Neutrophil (primary cell): ENCODE results near the gene KLHDC7B.

Experiments
- H3K27ac ChIP-seq: fragments of 200-600 bp; sonication (generic); 2 replicates; pipeline ENCODE4 v1.5.1; 2016; ENCODE audit warnings: mild to moderate bottlenecking, moderate library complexity
- H3K27me3 ChIP-seq: fragments of 200-600 bp; sonication (generic); 2 replicates; pipeline ENCODE4 v1.6.0; 2016; ENCODE audit warnings: mild to moderate bottlenecking
- H3K36me3 ChIP-seq: fragments of 200-600 bp; sonication (generic); 2 replicates; pipeline ENCODE4 v1.5.1; 2017
- H3K4me1 ChIP-seq, 2 experiments: fragments of 200-600 bp in 1 of 2; sonication (generic) in 1 of 2; 1 replicate in 1 of 2; 2 replicates in 1 of 2; pipeline versions ENCODE4 v1.5.1 to v1.6.1; 2013 to 2016; ENCODE audit warnings: low read depth in 1 of 2, low read length in 1 of 2, mild to moderate bottlenecking in 1 of 2, moderate library complexity in 1 of 2; ENCODE audit not compliant: control insufficient read depth in 1 of 2, insufficient read depth in 1 of 2
- H3K4me3 ChIP-seq, 2 experiments: fragments of 200-600 bp in 1 of 2; sonication (generic) in 1 of 2; 1 replicate in 1 of 2; 2 replicates in 1 of 2; pipeline ENCODE4 v1.5.1; 2013 to 2016; ENCODE audit warnings: low read depth in 1 of 2, low read length in 1 of 2, mild to moderate bottlenecking in 1 of 2, moderate library complexity in 1 of 2
- H3K9me3 ChIP-seq: fragments of 200-600 bp; sonication (generic); 2 replicates; pipeline ENCODE4 v1.5.1; 2016
- TF ChIP-seq, protein P1 (sequence below): fragments of 200-600 bp; sonication (generic); IDR thresholded peaks from 2 replicates; pipeline ENCODE4 v1.5.1; 2016; ENCODE audit warnings: antibody characterized with exemption

Gene KLHDC7B

DNA sequence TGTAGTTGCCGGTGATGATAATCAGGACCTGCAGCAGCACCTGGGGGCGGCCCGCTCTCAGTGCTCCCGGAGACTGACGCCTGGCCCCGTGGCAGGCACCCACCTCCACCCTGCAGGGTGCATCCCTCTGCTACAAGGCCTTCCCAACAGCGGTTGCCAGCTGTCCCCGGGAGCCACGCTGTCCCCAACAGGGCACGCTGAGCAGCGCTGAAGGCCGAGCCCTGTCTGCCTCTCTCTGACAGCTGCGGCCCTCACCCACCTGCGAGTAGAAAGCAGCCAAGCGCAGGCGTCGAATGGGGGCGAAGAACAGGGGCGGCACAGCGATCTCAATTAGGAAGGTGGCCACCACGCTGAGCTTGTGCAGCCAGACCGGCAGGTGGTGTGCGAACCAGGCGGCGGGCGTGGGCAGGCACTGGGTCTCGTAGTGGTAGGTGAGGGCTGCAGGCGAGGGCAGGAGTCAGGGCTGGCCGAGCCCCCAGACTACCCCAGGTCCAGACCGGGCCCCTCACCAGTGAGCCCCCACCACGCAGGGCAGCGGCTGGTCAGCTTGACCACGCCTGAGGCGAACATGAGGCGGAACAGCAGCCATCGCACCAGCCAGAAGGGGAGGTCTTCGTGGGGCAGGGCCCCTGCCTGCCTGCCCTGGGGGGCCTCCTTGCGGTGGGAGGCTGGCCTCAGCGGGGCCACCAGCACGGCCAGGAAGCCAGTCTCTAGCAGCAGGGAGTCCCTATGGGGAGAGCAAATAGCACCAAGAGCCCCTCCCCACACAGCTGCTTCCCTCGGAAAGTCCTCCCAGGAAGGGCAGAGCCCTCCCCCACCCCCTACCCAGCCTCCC is 39.7 kb upstream of the KLHDC7B start:
- Histone ChIP-seq H3K36me3 (peaks cover 47% of the 10 kb centered on the region), H3K4me1 (peaks cover 16 to 22% of the 10 kb centered on the region in 2 experiments), H3K27me3 (no peaks in the 10 kb centered on the region), H3K4me3 (peak overlapping the region in 1 of 2 experiments; percentile 83), H3K9me3 (no peaks in the 10 kb centered on the region), H3K27ac (peak overlapping the region; percentile 92)
- TF ChIP-seq, protein P1, sequence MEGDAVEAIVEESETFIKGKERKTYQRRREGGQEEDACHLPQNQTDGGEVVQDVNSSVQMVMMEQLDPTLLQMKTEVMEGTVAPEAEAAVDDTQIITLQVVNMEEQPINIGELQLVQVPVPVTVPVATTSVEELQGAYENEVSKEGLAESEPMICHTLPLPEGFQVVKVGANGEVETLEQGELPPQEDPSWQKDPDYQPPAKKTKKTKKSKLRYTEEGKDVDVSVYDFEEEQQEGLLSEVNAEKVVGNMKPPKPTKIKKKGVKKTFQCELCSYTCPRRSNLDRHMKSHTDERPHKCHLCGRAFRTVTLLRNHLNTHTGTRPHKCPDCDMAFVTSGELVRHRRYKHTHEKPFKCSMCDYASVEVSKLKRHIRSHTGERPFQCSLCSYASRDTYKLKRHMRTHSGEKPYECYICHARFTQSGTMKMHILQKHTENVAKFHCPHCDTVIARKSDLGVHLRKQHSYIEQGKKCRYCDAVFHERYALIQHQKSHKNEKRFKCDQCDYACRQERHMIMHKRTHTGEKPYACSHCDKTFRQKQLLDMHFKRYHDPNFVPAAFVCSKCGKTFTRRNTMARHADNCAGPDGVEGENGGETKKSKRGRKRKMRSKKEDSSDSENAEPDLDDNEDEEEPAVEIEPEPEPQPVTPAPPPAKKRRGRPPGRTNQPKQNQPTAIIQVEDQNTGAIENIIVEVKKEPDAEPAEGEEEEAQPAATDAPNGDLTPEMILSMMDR = no peak

DNA sequence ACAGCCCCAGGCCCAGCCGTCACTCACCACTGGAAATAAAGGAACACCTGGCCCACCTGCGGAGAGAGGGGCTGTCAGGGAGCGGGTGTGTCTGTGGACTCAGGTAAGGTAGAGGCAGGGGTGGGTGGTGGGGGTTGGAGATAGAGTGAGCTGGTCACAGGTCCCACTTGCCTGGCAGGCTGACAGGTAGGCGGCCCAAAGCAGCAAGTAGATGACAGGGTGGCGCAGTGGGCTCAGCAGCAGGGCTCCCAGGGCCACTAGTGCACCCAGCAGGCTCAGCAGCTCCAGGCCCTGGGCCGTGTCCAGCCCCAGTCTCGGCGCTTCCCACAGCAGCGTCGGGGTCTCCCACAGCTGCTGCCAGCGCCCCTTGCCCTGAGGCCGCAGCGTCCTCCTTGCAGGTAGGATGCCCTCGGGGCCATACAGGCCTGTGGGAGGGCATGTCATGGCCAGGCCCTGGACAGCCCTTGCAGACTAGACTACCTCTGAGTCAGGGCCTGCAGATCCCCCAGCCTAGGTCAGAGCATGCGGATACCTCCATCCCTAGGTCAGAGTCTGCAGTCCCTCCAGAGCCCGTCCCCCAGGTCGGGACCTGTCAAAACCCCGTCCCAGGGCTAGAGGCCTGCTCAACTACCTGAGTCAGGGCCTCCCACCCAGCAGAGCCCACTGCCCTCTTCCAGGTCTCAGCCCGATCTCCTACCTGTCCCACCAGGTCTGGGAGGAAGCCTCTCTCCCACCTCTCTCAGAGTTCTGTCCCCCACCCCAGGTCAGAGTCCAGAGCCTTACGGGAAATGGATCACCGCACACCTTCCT is 38.9 kb upstream of the KLHDC7B start:
- H3K4me3 ChIP-seq = peak overlapping the region; percentile 61 to 83
- H3K36me3 ChIP-seq = peaks cover 47% of the 10 kb centered on the region
- H3K27me3 ChIP-seq = no peaks in the 10 kb centered on the region
- peak overlapping the region; percentile 92 for H3K27ac ChIP-seq
- H3K9me3 ChIP-seq = no peaks in the 10 kb centered on the region
- TF ChIP-seq, protein P1 = no peak
- peaks cover 16 to 22% of the 10 kb centered on the region in 2 experiments for H3K4me1 ChIP-seq

DNA sequence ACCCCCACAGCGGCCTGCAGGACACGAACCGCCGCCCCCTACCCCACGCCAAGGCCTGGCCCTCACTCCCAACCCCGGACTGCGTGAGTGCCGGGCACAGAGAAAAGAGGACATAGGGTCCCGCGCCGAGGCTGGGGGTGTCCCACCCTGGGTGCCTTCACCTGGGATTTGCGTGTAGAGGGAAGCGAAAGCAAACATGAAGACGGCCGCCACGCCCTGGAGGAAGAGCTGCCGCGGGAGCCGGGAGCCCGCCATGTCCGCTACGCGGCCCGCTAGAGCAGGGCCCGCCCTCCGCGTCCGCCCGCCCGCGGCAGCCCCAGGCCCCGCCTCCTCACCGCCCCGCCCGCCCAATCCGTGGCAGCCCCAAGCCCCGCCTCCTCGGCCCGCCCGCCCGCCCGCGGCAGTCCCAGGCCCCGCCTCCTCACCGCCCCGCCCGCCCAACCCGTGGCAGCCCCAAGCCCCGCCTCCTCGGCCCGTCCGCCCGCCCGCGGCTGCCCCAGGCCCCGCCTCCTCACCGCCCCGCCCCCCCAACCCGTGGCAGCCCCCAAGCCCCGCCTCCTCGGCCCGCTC is 38.2 kb upstream of the KLHDC7B start, which contains the start of gene LMF2:
LMF2 (minus strand) TSS at position 282 of the 570 bp plus-strand sequence; CDS start at position 255, 27 bp downstream.
- peak within 1 kb of the TSS; percentile 92 for H3K27ac ChIP-seq
- peaks cover 41% of the 10 kb centered on the region for H3K36me3 ChIP-seq
- peak within 1 kb of the TSS; percentile 79 to 83 for H3K4me3 ChIP-seq
- no peaks in the 10 kb centered on the region for H3K9me3 ChIP-seq
- TF ChIP-seq, protein P1 = peak; percentile 38
- H3K4me1 ChIP-seq = peaks cover 16 to 22% of the 10 kb centered on the region in 2 experiments
- no peaks in the 10 kb centered on the region for H3K27me3 ChIP-seq

DNA sequence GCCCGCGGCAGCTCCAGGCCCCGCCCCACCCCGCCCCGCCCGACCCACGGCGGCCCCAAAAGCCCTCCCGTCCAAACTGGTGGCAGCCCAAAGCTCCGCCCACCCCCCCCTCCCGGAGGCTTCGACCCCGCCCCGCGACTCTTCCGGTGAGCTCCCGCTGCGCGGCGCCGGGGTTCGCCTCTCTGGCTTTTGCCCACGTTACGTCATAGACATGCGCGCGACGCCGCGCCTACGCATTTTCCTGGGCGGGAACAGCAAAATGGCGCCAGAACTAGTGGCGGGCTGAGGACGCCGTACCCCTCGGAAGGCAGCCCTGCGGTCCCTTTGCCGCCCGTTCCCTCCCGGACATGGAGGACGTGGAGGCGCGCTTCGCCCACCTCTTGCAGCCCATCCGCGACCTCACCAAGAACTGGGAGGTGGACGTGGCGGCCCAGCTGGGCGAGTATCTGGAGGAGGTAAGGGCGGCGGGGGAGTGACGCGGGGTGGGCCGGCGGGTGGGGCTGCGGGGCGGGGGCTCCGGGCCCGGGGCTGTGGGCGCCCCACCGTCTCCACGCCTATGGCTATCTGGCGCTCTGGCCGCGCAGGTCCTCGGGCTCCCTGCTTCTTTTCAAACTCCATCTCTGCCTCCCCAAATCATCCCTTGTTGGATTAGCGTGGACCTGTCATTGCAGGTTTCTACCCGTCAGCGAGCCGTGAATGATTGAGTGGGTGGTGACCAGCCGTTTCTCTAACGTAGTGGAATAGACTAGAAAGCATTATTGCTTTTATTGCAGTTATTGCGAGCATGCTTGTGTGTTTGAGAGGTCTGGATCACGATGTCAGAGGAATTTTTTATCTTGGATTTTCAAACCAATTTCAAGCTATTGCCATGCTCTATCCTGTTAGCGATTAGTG is 37.5 kb upstream of the KLHDC7B start, which contains the start of gene NCAPH2:
NCAPH2 (plus strand) TSS at position 234 of the 894 bp plus-strand sequence; CDS start at position 348, 114 bp downstream.
- H3K9me3 ChIP-seq = no peaks in the 10 kb centered on the region
- H3K27ac ChIP-seq = peak within 1 kb of the TSS; percentile 92
- TF ChIP-seq, protein P1 = no peak
- H3K4me1 ChIP-seq = peaks cover 16 to 22% of the 10 kb centered on the region in 2 experiments
- H3K27me3 ChIP-seq = no peaks in the 10 kb centered on the region
- H3K36me3 ChIP-seq = peaks cover 34% of the 10 kb centered on the region
- H3K4me3 ChIP-seq = peak within 1 kb of the TSS; percentile 79 to 83
